ENCODE data around the gene LUC7L3.

DNA sequence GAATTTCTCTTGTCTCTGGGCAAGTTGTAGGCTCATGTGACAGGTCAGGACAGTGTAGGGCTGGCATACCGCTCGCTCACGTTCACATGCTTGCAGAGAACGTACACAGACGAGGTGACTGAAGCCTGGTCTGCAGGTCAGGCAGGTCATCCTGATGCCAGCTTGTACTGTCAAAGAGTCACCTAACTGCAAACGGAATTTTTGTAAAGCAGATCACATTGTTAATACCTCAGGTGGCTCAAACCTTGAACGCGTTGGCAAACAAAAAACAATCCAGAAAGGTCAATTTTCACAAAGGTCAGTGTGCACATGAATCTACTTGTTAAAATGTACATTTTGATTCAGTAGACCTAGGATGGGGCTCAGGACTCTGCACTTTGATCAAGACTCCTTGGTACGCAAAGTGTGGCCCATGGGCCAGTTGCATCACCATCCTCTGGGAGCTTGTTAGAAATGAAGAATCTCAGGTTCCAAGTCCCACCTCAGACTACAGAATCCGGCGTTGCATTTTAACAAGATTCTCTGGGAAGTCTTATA is 40.3 kb upstream of the LUC7L3 start:
- TF ChIP-seq POLR2A (IDR thresholded peaks at IDR 0.05) (no peak), EP300 (IDR thresholded peaks at IDR 0.05) (no peak)
- TF ChIP-seq, protein P1, sequence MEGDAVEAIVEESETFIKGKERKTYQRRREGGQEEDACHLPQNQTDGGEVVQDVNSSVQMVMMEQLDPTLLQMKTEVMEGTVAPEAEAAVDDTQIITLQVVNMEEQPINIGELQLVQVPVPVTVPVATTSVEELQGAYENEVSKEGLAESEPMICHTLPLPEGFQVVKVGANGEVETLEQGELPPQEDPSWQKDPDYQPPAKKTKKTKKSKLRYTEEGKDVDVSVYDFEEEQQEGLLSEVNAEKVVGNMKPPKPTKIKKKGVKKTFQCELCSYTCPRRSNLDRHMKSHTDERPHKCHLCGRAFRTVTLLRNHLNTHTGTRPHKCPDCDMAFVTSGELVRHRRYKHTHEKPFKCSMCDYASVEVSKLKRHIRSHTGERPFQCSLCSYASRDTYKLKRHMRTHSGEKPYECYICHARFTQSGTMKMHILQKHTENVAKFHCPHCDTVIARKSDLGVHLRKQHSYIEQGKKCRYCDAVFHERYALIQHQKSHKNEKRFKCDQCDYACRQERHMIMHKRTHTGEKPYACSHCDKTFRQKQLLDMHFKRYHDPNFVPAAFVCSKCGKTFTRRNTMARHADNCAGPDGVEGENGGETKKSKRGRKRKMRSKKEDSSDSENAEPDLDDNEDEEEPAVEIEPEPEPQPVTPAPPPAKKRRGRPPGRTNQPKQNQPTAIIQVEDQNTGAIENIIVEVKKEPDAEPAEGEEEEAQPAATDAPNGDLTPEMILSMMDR (IDR thresholded peaks at IDR 0.05): no peak
